ENCODE data around the gene MARCOL.

Gene MARCOL

GRCh38 chr5:148238418-148238794 is at the start of gene MARCOL:
MARCOL (plus strand) TSS chr5:148238525; CDS start chr5:148238598, 73 bp downstream.
- no peak for DNase-seq (ENCODE audit: low spot score)

GRCh38 chr5:148191010-148191409 is 47.3 kb upstream of the MARCOL start:
- no peak for DNase-seq (ENCODE audit: low spot score)

GRCh38 chr5:148193202-148193601 is 45.1 kb upstream of the MARCOL start:
- DNase-seq (ENCODE audit: low spot score), result no peak

- DNase-seq (ENCODE audit: low spot score), result no peak
Measured at GRCh38 chr5:148201151-148201550, 37.2 kb upstream of the MARCOL start.

GRCh38 chr5:148202531-148203203 is 35.7 kb upstream of the MARCOL start, which contains the start of gene SPINK6:
SPINK6 (plus strand) TSS chr5:148203042; CDS start chr5:148203097, 55 bp downstream.
- DNase-seq (ENCODE audit: low spot score), result no peak

GRCh38 chr5:148205044-148205806 is 33.1 kb upstream of the MARCOL start:
- no peak for DNase-seq (ENCODE audit: low spot score)

- DNase-seq (ENCODE audit: low spot score), result no peak
Measured at GRCh38 chr5:148205865-148206264, 32.5 kb upstream of the MARCOL start.

GRCh38 chr5:148206620-148207019 is 31.7 kb upstream of the MARCOL start:
- no peak for DNase-seq (ENCODE audit: low spot score)

GRCh38 chr5:148208226-148208625 is 30.1 kb upstream of the MARCOL start:
- no peak for DNase-seq (ENCODE audit: low spot score)

GRCh38 chr5:148209151-148209770 is 29.1 kb upstream of the MARCOL start:
- DNase-seq (ENCODE audit: low spot score), result no peak

GRCh38 chr5:148214665-148215185 is 23.6 kb upstream of the MARCOL start:
- DNase-seq (ENCODE audit: low spot score), result no peak

- DNase-seq (ENCODE audit: low spot score), result no peak
Measured at GRCh38 chr5:148221508-148221907, 16.8 kb upstream of the MARCOL start.

GRCh38 chr5:148224117-148224742 is 14.1 kb upstream of the MARCOL start:
- no peak for DNase-seq (ENCODE audit: low spot score)

- DNase-seq (ENCODE audit: low spot score), result no peak
Measured at GRCh38 chr5:148228392-148228984, 9.8 kb upstream of the MARCOL start.

- DNase-seq (ENCODE audit: low spot score), result no peak
Measured at GRCh38 chr5:148229840-148230239, 8.5 kb upstream of the MARCOL start.

- DNase-seq (ENCODE audit: low spot score), result no peak
Measured at GRCh38 chr5:148230240-148230639, 8.1 kb upstream of the MARCOL start.

GRCh38 chr5:148237785-148238417 is 424 bp upstream of the MARCOL start:
- no peak for DNase-seq (ENCODE audit: low spot score)

GRCh38 chr5:148248894-148249293 is 10.6 kb downstream of the MARCOL start:
- DNase-seq (ENCODE audit: low spot score), result no peak

- no peak for DNase-seq (ENCODE audit: low spot score)
Measured at GRCh38 chr5:148255456-148255855, 17.1 kb downstream of the MARCOL start.

- no peak for DNase-seq (ENCODE audit: low spot score)
Measured at GRCh38 chr5:148259288-148259687, 21.0 kb downstream of the MARCOL start.

- DNase-seq (ENCODE audit: low spot score), result no peak
Measured at GRCh38 chr5:148261221-148261620, 22.9 kb downstream of the MARCOL start.

All from CD4-positive, alpha-beta T cell treated with Interleukin-2 at 100 ng/mL for 4 hours (primary cell).